HepG2 (cell line): ENCODE data around the gene OGA. TPM values are rescaled to one million over a fixed set of nuclear protein-coding genes. Genes with fewer than 3 reads are reported as not detected.

Source experiments
- ATAC-seq: fragments of 200-7000 bp; cut with Tn5 transposase; 3 replicates; pipeline ENCODE4 v1.9.1; 2020; ENCODE audit warnings: mild to moderate bottlenecking, moderate library complexity
- BruUV-seq: library from RNA; stranded (reverse); fragments of 400-500 nt; replicated peaks from 2 replicates; lab custom pipeline; 2021; lab: Mats Ljungman, UMichigan
- CTCF ChIA-PET: fragments of 300-600 bp; formaldehyde crosslinking; extraction: SDS; loops from one replicate; lab custom pipeline; 2021; ENCODE audit warnings: low total read pairs, inconsistent platforms, low intra/inter-chr PET ratio; lab: Yijun Ruan, JAX
- POLR2A ChIA-PET: fragments of 350-600 bp; sonication (Branson Sonifier 250); formaldehyde crosslinking; loops from one replicate; lab custom pipeline; 2020; ENCODE audit warnings: antibody characterized with exemption, inconsistent platforms; lab: Yijun Ruan, JAX
- DNase-seq: peaks from one replicate; pipeline ENCODE4 v3.0.0-alpha.2; 2015; ENCODE audit warnings: low spot score
- FAIRE-seq: peaks from 3 replicates; lab custom pipeline; 2011; peaks lifted over from hg19 to GRCh38; lab: Jason Lieb, UNC
- H2AFZ ChIP-seq: one replicate; pipeline ENCODE4 v1.6.1; 2011; ENCODE audit warnings: low read length, inconsistent platforms
- H3K27ac ChIP-seq: fragments of 300-600 bp; 3 replicates; pipeline ENCODE4 v1.8.0; 2011; ENCODE audit warnings: mixed run types, mild to moderate bottlenecking, mixed read lengths, low read length, inconsistent platforms; ENCODE audit not compliant: insufficient read depth; ENCODE audit errors: extremely low read length
- H3K27me3 ChIP-seq, 2 experiments: fragments of 200-600 bp in 1 of 2; 2 replicates in 1 of 2; 3 replicates in 1 of 2; pipeline versions ENCODE4 v1.6.0 to v1.8.0; 2011; ENCODE audit warnings: low read length in 2 of 2, mild to moderate bottlenecking in 2 of 2, moderate library complexity in 2 of 2, inconsistent platforms in 1 of 2; ENCODE audit not compliant: insufficient read depth in 2 of 2, control insufficient read depth in 1 of 2
- H3K36me3 ChIP-seq, 2 experiments: fragments of 200-600 bp in 1 of 2; replicated peaks in 1 of 2; 2 replicates in 1 of 2; 3 replicates in 1 of 2; pipeline versions ENCODE4 v1.5.1 to v1.8.0; 2011; ENCODE audit warnings: low read length in 2 of 2, inconsistent platforms in 1 of 2; ENCODE audit not compliant: insufficient read depth in 2 of 2, control insufficient read depth in 1 of 2
- H3K4me1 ChIP-seq: 2 replicates; pipeline ENCODE4 v1.5.1; 2012; ENCODE audit warnings: low read length, inconsistent platforms; ENCODE audit not compliant: insufficient read depth
- H3K4me2 ChIP-seq: 2 replicates; pipeline ENCODE4 v1.6.0; 2011; ENCODE audit warnings: low read depth, low read length, inconsistent platforms
- H3K4me3 ChIP-seq, 3 experiments: fragments of 200-600 bp in 1 of 3; sonication (generic), shearing (Covaris generic) in 1 of 3; replicated peaks in 1 of 3; 2 replicates each; pipeline ENCODE4 v1.5.1; 2011 to 2016; ENCODE audit warnings: low read length in 3 of 3, inconsistent platforms in 2 of 3, low read depth in 2 of 3, mild to moderate bottlenecking in 2 of 3, control low read depth in 1 of 3, mixed read lengths in 1 of 3; ENCODE audit not compliant: insufficient read depth in 1 of 3
- H3K79me2 ChIP-seq: one replicate; pipeline ENCODE4 v1.6.1; 2011; ENCODE audit warnings: low read length, inconsistent platforms; ENCODE audit not compliant: insufficient read depth
- H3K9ac ChIP-seq: 2 replicates; pipeline ENCODE4 v1.6.0; 2011; ENCODE audit warnings: mild to moderate bottlenecking, low read depth, low read length, inconsistent platforms; ENCODE audit not compliant: insufficient read depth
- H3K9me3 ChIP-seq: 2 replicates; pipeline ENCODE4 v1.5.1; 2012; ENCODE audit warnings: mild to moderate bottlenecking, low read length
- H4K20me1 ChIP-seq: 2 replicates; pipeline ENCODE4 v1.6.0; 2011; ENCODE audit warnings: inconsistent platforms, mild to moderate bottlenecking, low read length, moderate library complexity; ENCODE audit not compliant: insufficient read depth
- CENPBD1 ChIP-seq: sonication (generic); formaldehyde crosslinking; IDR thresholded peaks from 2 replicates; pipeline ENCODE4 v1.8.0; 2022; ENCODE audit warnings: missing genetic modification reagents, low read depth, mild to moderate bottlenecking, borderline replicate concordance
- CREB3 ChIP-seq: sonication (generic); formaldehyde crosslinking; IDR thresholded peaks from 2 replicates; pipeline ENCODE4 v1.5.0; 2020; ENCODE audit warnings: missing genetic modification reagents
- GPN1 ChIP-seq: sonication (generic); formaldehyde crosslinking; IDR thresholded peaks from 2 replicates; pipeline ENCODE4 v1.5.1; 2020; ENCODE audit warnings: missing genetic modification reagents, borderline replicate concordance
- HNRNPUL1 ChIP-seq: fragments of 200-400 bp; formaldehyde crosslinking; IDR thresholded peaks from 2 replicates; pipeline ENCODE4 v1.6.1; 2017; ENCODE audit warnings: low read depth, mild to moderate bottlenecking, low read length, moderate library complexity
- KLF15 ChIP-seq: sonication (generic); formaldehyde crosslinking; IDR thresholded peaks from 2 replicates; pipeline ENCODE4 v1.8.1; 2023; ENCODE audit warnings: borderline replicate concordance, mild to moderate bottlenecking, inconsistent platforms, missing genetic modification reagents, mixed read lengths
- NFAT5 ChIP-seq: sonication (generic); formaldehyde crosslinking; IDR thresholded peaks from 2 replicates; pipeline ENCODE4 v1.4.0; 2020; ENCODE audit warnings: missing genetic modification reagents
- ZNF230 ChIP-seq: sonication (generic); formaldehyde crosslinking; IDR thresholded peaks from 2 replicates; pipeline ENCODE4 v1.4.0; 2020; ENCODE audit warnings: mild to moderate bottlenecking, missing genetic modification reagents
- ZNF784 ChIP-seq: sonication (generic); formaldehyde crosslinking; IDR thresholded peaks from 2 replicates; pipeline ENCODE4 v1.5.1; 2020; ENCODE audit warnings: missing genetic modification reagents, mild to moderate bottlenecking, borderline replicate concordance
- WGBS: methylation state at CpG from one replicate; pipeline ENCODE4 v1.1.6; 2017; ENCODE audit warnings: low lambda C conversion rate; 5-methylcytosine and 5-hydroxymethylcytosine counted together
- in situ Hi-C: cut with HindIII; loops from 2 replicates; pipeline ENCODE4 v1.10.0; 2017; ENCODE audit warnings: low pct_unique_long_range_greater_than_20kb; ENCODE audit not compliant: extremely low pct_ligation_motif_present
- intact Hi-C: fragments of 100-400 bp; cut with micrococcal nuclease; formaldehyde crosslinking; loops from one replicate; pipeline ENCODE4 v1.10.0; 2022; ENCODE audit not compliant: unreplicated experiment
- polyA plus RNA-seq, 8 experiments: library from polyadenylated mRNA; depleted of rRNA in 3 of 8; stranded (reverse) in 7 of 8; unstranded in 1 of 8; fragments of >200 nt; fragmentation: Illumina TruSeq in 4 of 8; extraction: Trizol in 4 of 8; gene quantifications; 2 replicates each; pipeline versions ENCODE4 v1.2.1 to v1.2.3, GENCODE V29; 2011 to 2016; ENCODE audit warnings: low read depth in 4 of 8, missing spikeins in 1 of 8, mixed read lengths in 1 of 8; ENCODE audit not compliant: insufficient read depth in 1 of 8
- total RNA-seq, 5 experiments: library from RNA; depleted of rRNA; stranded (reverse); fragments of >200 nt; fragmentation: Illumina TruSeq; extraction: Trizol; gene quantifications; 2 replicates each; pipeline ENCODE4 v1.2.3, GENCODE V29; 2016; ENCODE audit warnings: low read depth in 1 of 5

Gene OGA
- total and polyA plus RNA-seq, 2 of the 13 experiments (the other 11 are each of a cell fraction or from before 2014, with no cell fraction given) = 33.2 to 39.8 TPM

GRCh38 chr10:101850749-101851148 is 32.5 kb upstream of the OGA start:
- H3K4me3 ChIP-seq = no peak overlapping the region
- 91% methylated on average over 3 of the region's 3 CpGs for WGBS
- peaks cover 5 to 12% of the 10 kb centered on the region in 2 experiments; a peak in 4 of 5 replicates for H3K36me3 ChIP-seq
- FAIRE-seq = no peak
- H3K27me3 ChIP-seq = no peaks in the 10 kb centered on the region
- no peak overlapping the region for H2AFZ ChIP-seq
- no peaks in the 10 kb centered on the region for H3K4me1 ChIP-seq
- ChIA-PET POLR2A (no interaction called here), CTCF (no interaction called here)
- no peak for ATAC-seq
- no peak overlapping the region for H3K9ac ChIP-seq
- TF ChIP-seq ZNF784 (CRISPR knock-in tag) (no peak), CREB3 (no peak), HNRNPUL1 (no peak), NFAT5 (CRISPR knock-in tag) (no peak), ZNF230 (CRISPR knock-in tag) (no peak), GPN1 (CRISPR knock-in tag) (no peak), CENPBD1 (CRISPR knock-in tag) (no peak), KLF15 (CRISPR knock-in tag) (no peak)
- in situ Hi-C loops = no loop called here
- H3K4me2 ChIP-seq = no peak overlapping the region
- no TSS peak for BruUV-seq
- H3K79me2 ChIP-seq = no peaks in the 10 kb centered on the region
- intact Hi-C loops = no loop called here
- H4K20me1 ChIP-seq = no peaks in the 10 kb centered on the region
- no peaks in the 10 kb centered on the region for H3K9me3 ChIP-seq
- DNase-seq = no peak
- no peak overlapping the region for H3K27ac ChIP-seq
